Measurements from ENCODE around the gene EEFSEC.
A peak's percentile ranks its signal among the peaks of the same experiment; 100 is the strongest.

The EEFSEC gene

GRCh38 chr3:128320551-128321340, 167.5 kb downstream of the EEFSEC start:
- DNase-seq, result no peak

- DNase-seq, result no peak
Measured at GRCh38 chr3:128321418-128321817, 168.1 kb downstream of the EEFSEC start.

- DNase-seq, result peak; percentile 46 to 65 (median 54)
Measured at GRCh38 chr3:128322030-128323022, 169.0 kb downstream of the EEFSEC start.

GRCh38 chr3:128323206-128324081, 170.2 kb downstream of the EEFSEC start:
- DNase-seq, result no peak

GRCh38 chr3:128324911-128325592, 171.8 kb downstream of the EEFSEC start:
- DNase-seq, result peak in 1 of 4 experiments; percentile 6

- no peak for DNase-seq
Measured at GRCh38 chr3:128326051-128326823, 173.0 kb downstream of the EEFSEC start.

GRCh38 chr3:128327606-128328031, 174.3 kb downstream of the EEFSEC start:
- DNase-seq, result peak; percentile 31 to 70 (median 56)

- DNase-seq, result peak in 3 of 4 experiments; percentile 10 to 30 (median 12)
Measured at GRCh38 chr3:128328546-128329458, 175.5 kb downstream of the EEFSEC start.

GRCh38 chr3:128329491-128330213, 176.4 kb downstream of the EEFSEC start:
- DNase-seq, result no peak

- no peak for DNase-seq
Measured at GRCh38 chr3:128330214-128330842, 177.0 kb downstream of the EEFSEC start.

GRCh38 chr3:128334086-128334645, 180.9 kb downstream of the EEFSEC start:
- no peak for DNase-seq

- no peak for DNase-seq
Measured at GRCh38 chr3:128334766-128335165, 181.5 kb downstream of the EEFSEC start.

- no peak for DNase-seq
Measured at GRCh38 chr3:128335621-128336296, 182.5 kb downstream of the EEFSEC start.

- no peak for DNase-seq
Measured at GRCh38 chr3:128336337-128337156, 183.3 kb downstream of the EEFSEC start.

GRCh38 chr3:128337305-128337704, 184.0 kb downstream of the EEFSEC start:
- no peak for DNase-seq

- no peak for DNase-seq
Measured at GRCh38 chr3:128338536-128339330, 185.5 kb downstream of the EEFSEC start.
